CD4-positive, alpha-beta T cell treated with Interleukin-17A for 4 hours (primary cell): ENCODE measurements around the gene TTC7B.

Experiments used
- DNase-seq: peaks from one replicate; pipeline ENCODE4 v3.0.0-alpha.2; 2020; ENCODE audit warnings: mixed read lengths

Gene TTC7B

GRCh38 chr14:90612801-90613200, 203.4 kb downstream of the TTC7B start:
- DNase-seq: no peak

GRCh38 chr14:90611936-90612335, 204.3 kb downstream of the TTC7B start:
- DNase-seq: no peak

- DNase-seq: no peak
These were observed 204.7 kb downstream of the TTC7B start for GRCh38 chr14:90611501-90611900.

GRCh38 chr14:90610346-90611040, 205.7 kb downstream of the TTC7B start:
- DNase-seq: no peak

GRCh38 chr14:90609376-90609775, 206.9 kb downstream of the TTC7B start:
- no peak for DNase-seq

GRCh38 chr14:90608929-90609341, 207.3 kb downstream of the TTC7B start:
- no peak for DNase-seq

GRCh38 chr14:90608281-90608680, 207.9 kb downstream of the TTC7B start:
- no peak for DNase-seq

- DNase-seq: no peak
These were observed 209.1 kb downstream of the TTC7B start for GRCh38 chr14:90607141-90607540.

GRCh38 chr14:90606434-90606833, 209.8 kb downstream of the TTC7B start:
- DNase-seq: no peak

- DNase-seq: no peak
These were observed 210.8 kb downstream of the TTC7B start for GRCh38 chr14:90605430-90605829.

GRCh38 chr14:90604356-90604755, 211.9 kb downstream of the TTC7B start:
- DNase-seq: no peak

- no peak for DNase-seq
These were observed 212.4 kb downstream of the TTC7B start for GRCh38 chr14:90603841-90604240.

GRCh38 chr14:90603336-90603735, 212.9 kb downstream of the TTC7B start:
- DNase-seq: no peak

- DNase-seq: no peak
These were observed 214.0 kb downstream of the TTC7B start for GRCh38 chr14:90602088-90602687.

GRCh38 chr14:90601563-90601962, 214.7 kb downstream of the TTC7B start:
- DNase-seq: no peak

GRCh38 chr14:90600619-90601018, 215.6 kb downstream of the TTC7B start:
- no peak for DNase-seq

- DNase-seq: no peak
These were observed 216.3 kb downstream of the TTC7B start for GRCh38 chr14:90599748-90600507.

- DNase-seq: no peak
These were observed 216.9 kb downstream of the TTC7B start for GRCh38 chr14:90599339-90599738.

GRCh38 chr14:90597961-90598360, 218.3 kb downstream of the TTC7B start:
- DNase-seq: no peak

GRCh38 chr14:90596733-90597132, 219.5 kb downstream of the TTC7B start:
- DNase-seq: no peak

- DNase-seq: no peak
These were observed 222.8 kb downstream of the TTC7B start for GRCh38 chr14:90593254-90594040.

- no peak for DNase-seq
These were observed 223.6 kb downstream of the TTC7B start for GRCh38 chr14:90592655-90593054.

GRCh38 chr14:90587918-90588317, 228.3 kb downstream of the TTC7B start:
- no peak for DNase-seq
